LHCN-M2 (cell line): ENCODE data around the gene HSPA9. TPM values are rescaled to one million over a fixed set of nuclear protein-coding genes. Genes with fewer than 3 reads are reported as not detected.
"Not testable (repeated sequence)": the region's sequence is repeated elsewhere in the genome, so short reads cannot be mapped to it uniquely, and the experiment has no call there.

ENCODE experiments used
- DNase-seq: peaks from one replicate; pipeline ENCODE4 v3.0.0-alpha.2; 2012; ENCODE audit warnings: low read depth
- total RNA-seq: library from RNA; depleted of rRNA; stranded (reverse); fragments of >200 nt; gene quantifications from 2 replicates; pipeline ENCODE4 v1.2.3, GENCODE V29; 2014; rRNA removed

The HSPA9 gene
- total RNA-seq, 1 experiment from 2014 or later, result 424 TPM

GRCh38 chr5:138533973-138534941, 40.9 kb downstream of the HSPA9 start:
- DNase-seq, result no peak

- no peak for DNase-seq
These were observed 45.4 kb downstream of the HSPA9 start for GRCh38 chr5:138529812-138530211.

DNA sequence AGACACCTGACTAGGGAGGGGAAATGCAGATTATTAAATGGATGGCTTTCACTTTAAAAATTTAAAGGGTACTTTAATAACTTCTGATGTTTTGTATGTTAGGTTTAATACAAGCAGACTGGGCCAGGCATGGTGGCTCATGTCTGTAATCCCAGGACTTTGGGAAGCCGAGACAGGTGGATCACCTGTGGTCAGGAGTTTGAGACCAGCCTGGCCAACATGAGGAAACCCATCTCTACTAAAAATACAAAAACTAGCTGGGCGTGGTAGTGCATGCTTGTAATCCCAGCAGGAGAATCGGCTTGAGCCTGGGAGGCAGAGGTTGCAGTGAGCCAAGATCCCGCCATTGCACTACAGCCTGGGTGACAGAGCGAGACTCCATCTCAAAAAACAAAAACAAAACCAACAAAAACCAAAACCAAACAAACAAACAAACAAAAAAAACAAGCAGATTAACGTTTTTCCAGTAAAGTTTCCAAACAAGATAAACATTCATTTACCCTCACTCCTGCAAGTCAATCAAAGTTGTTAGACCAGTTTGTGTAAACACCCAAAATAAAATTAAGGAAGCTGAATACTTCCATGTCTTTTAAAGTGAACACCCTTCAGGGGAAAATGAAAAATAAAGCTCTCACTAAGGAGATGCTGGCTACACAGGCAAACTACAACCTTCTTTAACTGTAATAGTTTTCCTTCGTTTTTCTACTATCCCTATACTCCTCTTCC, 46.3 kb downstream of the HSPA9 start:
- DNase-seq, result no peak

DNA sequence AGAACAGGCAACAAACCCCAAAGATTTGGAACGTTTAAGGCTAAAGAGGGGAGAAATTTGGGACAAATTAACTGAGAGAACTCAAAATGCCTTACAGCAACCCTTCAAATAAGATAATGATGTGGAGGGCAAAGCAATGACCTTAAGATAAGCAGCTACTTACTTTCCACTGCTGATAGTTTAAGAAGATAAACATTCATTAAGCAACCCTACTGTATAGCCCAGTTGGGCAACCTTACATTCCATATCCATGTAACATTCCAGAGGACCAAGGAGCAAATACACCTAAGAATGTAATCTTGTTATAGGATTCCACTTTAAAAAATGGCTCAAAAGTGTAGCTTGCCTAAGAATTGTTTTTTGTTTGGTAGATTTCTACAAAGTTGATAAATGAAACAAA, 47.0 kb downstream of the HSPA9 start:
- DNase-seq, result no peak

- DNase-seq, result no peak
These were observed 48.0 kb downstream of the HSPA9 start for GRCh38 chr5:138527170-138527569.

GRCh38 chr5:138523406-138523805, 51.8 kb downstream of the HSPA9 start:
- DNase-seq, result no peak

GRCh38 chr5:138520971-138521370, 54.2 kb downstream of the HSPA9 start:
- DNase-seq, result no peak

DNA sequence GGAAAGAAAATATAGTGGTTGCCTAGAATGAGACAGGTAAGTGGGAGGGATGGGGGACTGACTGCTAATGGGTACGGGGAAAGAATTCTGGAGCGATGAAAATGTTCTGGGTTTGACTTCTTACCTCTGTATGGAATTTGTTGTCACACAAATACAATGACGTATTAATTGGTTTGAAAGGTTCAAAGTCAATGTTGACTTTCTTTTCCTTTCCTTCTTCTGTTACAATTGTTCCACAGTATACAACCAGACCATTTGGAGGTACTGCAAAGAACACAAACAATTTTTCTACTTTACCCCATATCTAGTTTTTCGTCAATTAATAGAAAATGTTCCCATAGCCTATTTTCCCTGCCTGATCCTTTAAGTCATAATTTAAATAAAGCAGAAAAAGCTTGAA, 57.8 kb downstream of the HSPA9 start:
- no peak for DNase-seq

GRCh38 chr5:138515556-138516245, 59.5 kb downstream of the HSPA9 start:
- DNase-seq, result no peak

DNA sequence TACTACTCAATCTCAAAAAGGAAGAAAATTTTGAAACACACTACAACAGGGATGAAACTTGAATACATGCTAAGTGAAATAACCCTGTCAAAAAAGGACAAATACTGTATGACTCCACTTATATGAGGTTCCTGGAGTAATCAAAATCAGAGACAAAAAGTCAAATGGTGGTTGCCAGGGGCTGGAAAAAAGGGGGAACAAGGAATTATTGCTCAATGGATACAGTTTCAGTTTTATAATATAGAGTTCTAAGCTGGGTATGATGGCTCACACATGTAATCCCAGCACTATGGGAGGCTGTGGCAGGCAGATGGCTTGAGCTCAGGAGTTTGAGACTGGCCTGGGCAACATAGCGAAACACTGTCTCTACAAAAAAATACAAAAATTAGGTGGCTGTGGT, 61.2 kb downstream of the HSPA9 start:
- DNase-seq, result no peak

DNA sequence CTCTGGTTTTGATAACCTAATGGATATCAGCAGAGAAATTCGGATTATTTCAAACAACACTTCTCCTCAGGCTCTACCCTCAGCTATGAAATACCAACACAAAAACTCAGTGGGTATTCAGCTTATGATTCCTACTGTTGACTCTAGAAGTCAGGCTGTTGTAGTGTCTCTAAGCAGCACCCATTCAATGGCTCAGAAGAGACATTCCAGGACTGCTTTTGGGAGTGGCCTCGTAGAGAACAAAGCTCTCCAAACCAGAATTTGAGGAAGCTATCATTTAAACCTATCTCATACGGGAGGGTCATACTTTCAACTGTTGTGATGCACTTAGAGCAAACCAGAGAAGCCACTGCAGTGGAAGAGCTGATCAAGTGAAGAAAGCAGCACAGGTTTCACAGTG, 66.2 kb downstream of the HSPA9 start:
- no peak for DNase-seq

DNA sequence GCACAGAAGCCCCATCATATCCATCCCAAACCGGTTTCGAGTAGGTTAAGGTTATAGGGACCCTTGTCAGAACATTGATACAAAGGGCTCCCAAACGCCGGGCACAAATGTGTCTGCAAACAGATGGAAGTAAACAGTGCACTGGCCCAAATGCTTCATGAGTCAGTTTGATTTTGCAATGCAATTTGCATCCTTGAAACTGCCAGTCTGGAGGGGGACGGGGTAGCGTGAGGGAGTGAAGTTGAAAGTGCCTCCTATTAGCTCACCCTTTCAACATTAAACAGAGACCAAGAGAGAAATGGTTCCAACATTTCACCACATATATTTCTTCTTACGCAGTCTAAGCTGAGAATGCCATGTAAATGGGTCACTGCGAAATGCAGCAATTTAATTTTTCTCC, 67.7 kb downstream of the HSPA9 start:
- DNase-seq, result not testable (repeated sequence)

- DNase-seq, result no peak
These were observed 68.6 kb downstream of the HSPA9 start for GRCh38 chr5:138506370-138507306.

GRCh38 chr5:138504799-138505198, 70.4 kb downstream of the HSPA9 start:
- DNase-seq, result no peak

Other genes with a start within 250 kb of the HSPA9 start
- 16.9 and 18.3 TPM in 2 replicates for gene CDC25C, start 243.6 kb downstream of the HSPA9 start, total RNA-seq
- gene FAM53C, start 237.1 kb downstream of the HSPA9 start, total RNA-seq, result 27.2 and 29.7 TPM in 2 replicates
- gene KDM3B, start 222.7 kb downstream of the HSPA9 start, total RNA-seq, result 30.3 and 36.1 TPM in 2 replicates
- gene REEP2, start 136.3 kb downstream of the HSPA9 start, total RNA-seq, result 9.0 and 11.0 TPM in 2 replicates
- gene EGR1, start 109.9 kb downstream of the HSPA9 start, total RNA-seq, result 4.1 and 7.2 TPM in 2 replicates
- gene ETF1, start 32.2 kb downstream of the HSPA9 start, total RNA-seq, result 141 and 163 TPM in 2 replicates
- gene CTNNA1, start 178.0 kb upstream of the HSPA9 start, total RNA-seq, result 225 and 232 TPM in 2 replicates